ENCODE measurements around the gene CS.
"Not testable (repeated sequence)": the region's sequence is repeated elsewhere in the genome, so short reads cannot be mapped to it uniquely, and the experiment has no call there.

Gene CS

DNA sequence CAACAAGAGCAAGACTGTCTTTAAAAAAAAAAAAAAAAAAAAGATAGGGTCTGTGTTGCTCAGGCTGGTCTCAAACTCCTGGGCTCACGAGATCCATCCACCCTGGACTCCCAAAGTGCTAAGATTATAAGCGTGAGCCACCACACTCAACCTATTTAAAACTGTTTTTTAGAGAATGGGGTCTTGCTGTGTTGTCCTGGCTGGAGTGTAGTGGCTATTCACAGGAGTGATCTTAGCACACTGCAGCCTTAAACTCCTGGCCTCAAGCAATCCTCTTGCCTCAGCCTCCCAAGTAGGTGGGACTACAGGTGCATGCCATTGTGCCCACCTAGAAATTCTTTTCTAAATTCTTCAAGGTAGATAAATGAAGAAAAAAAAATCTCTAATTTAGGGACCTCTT lies 25.8 kb downstream of the CS start:
- no peak for DNase-seq

GRCh38 chr12:56272468-56272867 lies 27.7 kb downstream of the CS start:
- DNase-seq, result not testable (repeated sequence)

GRCh38 chr12:56271031-56271430 lies 29.1 kb downstream of the CS start:
- peak; percentile 33 for DNase-seq

DNA sequence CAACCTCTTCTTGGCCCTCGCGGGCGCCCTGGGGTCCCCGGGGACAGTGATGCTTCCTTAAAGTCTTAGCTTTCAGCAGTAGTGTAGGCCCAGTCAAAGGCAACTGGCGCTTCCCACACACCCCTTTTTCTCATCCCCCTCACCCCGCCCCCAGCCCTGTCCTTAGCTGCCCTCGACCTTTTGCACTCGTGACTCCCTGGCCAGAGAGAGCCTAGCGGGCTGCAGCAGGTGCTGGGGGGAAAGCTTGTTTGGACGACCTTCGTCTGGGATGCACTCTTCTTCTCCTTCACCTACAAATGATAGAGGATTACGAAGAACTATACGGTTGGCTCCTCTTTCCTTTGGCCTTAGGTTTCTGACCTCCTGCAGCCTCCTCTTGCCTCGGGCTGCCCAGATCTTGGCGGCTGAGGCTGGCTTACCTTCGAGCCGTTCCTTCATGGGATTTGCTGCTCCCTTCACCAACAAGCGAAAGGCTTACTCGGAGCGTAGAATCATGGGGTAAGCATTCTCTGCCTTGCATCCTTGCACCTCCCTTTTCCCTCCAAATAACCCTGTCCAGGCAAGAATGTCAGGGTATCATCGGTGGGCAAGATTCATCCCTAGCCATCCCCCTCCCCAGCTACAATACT lies 32.6 kb downstream of the CS start:
- DNase-seq, result no peak

DNA sequence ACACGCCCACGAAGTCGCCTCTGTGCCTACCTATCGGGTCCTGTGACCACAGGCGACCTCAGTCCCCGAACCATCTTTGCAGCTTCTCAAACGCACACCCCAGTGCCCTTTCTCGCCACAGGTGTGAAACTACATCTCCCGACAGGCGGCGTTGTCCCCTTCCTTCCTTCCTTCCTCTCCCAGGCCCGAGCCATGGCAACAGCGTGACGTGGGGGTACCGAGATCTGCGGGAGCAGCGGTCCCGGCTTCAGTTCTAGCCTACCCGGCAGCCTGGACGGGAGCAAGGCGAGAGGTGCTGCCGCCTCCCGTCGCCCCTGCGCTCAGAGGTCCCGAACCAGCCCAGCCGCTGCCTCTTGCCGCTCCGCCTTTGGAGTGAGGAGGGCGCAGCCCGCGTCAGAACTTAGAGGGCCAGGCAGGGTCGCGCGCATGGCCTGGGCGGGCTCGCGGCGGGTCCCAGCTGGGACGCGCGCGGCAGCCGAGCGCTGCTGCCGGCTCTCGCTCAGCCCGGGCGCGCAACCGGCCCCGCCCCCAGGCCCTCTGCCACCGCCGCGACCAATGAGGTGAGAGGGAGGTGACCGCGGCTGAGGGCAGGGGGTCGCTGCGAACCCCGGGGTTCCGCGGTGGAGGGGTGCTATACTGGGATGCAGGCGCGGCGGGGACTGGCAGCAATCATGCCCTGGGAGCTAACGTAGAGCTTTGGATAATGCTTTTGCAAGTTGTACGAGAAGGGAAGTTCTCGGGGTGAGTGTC lies 33.3 kb downstream of the CS start, which contains the start of gene COQ10A:
Gene COQ10A (plus strand): TSS at position 250 of the 750 bp plus-strand sequence. CDS start 177 bp downstream, at position 427.
- peak; percentile 87 for DNase-seq

- not testable (repeated sequence) for DNase-seq
Observed at GRCh38 chr12:56266068-56266692, 34.0 kb downstream of the CS start.

GRCh38 chr12:56262955-56263354 lies 37.2 kb downstream of the CS start:
- not testable (repeated sequence) for DNase-seq

DNA sequence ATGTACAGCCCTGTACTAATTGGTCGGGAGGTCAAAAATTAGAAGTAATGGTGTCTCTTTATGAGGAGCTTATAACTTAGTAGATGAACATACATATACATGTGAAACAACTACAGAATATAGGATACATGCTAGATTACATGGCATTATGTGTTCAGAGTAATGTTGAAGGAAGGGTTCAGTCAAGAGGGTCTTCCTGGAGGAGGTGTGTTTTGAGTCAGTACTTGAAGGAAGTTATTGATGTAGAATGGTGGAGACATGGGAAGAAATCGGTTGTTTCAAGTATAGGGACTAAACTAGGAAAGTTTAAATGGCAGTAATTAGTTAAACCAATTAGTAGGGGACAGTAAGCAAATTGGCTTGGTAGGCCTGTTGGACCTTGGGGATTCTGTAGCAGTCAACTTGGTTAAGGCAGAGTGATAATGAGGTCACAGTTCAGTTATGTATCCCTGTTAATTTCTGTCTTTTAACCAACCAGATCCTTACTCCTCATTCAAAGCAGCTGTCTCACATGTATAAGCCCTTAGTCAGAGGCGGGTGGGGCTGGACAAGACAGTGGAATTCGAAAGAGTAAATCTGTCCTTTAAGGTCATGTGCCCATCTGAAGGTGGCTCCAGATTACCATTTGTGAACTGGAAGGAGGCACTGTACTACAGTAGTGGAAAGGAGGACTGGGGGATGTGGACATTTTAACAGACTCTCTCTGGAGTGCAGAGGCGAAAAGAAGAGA lies 38.5 kb downstream of the CS start:
- DNase-seq, result peak; percentile 95

DNA sequence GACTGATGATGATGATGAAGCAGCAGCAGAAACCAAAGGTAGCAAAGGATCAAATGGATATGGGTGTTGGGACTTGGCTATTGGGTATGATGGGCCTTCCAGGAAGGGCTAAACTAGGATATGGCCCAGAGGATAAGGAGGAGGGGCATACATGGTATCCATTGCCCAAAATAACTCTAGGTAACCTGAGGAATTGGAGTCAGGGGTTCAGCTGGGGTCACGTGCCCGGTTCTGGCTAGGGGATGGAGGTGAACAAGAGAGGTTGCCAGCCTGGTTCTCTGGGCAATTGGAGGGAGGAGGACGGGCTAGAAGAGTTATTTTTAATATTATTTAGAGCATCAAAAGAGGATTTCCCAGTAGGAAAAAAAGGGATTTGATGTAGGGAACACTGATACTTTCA lies 39.2 kb downstream of the CS start:
- no peak for DNase-seq

GRCh38 chr12:56260380-56260779 lies 39.8 kb downstream of the CS start:
- DNase-seq, result no peak

DNA sequence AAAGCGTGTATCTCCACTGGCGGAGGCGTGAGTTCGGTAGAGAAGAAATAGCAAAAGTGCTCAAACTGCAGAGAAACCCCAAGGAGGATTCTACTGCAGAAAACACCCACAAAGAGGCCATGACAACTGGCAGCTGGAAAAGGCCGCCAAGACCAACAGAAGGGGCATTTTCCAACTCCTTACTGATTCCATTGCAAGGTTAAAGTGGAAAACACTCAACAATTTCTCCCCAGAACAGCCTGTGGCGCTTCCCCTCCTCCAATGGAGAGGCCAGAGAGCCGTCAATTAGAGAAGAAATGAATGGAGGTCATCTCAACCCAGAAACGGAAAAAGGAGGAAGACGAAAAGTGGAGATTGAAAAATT lies 41.3 kb downstream of the CS start:
- DNase-seq, result no peak

GRCh38 chr12:56258068-56258819 lies 41.9 kb downstream of the CS start, which contains the start of gene ANKRD52:
Gene ANKRD52, minus strand, starts transcription at chr12:56258384. Its CDS starts 115 bp downstream, at chr12:56258269.
- DNase-seq, result peak; percentile 82

DNA sequence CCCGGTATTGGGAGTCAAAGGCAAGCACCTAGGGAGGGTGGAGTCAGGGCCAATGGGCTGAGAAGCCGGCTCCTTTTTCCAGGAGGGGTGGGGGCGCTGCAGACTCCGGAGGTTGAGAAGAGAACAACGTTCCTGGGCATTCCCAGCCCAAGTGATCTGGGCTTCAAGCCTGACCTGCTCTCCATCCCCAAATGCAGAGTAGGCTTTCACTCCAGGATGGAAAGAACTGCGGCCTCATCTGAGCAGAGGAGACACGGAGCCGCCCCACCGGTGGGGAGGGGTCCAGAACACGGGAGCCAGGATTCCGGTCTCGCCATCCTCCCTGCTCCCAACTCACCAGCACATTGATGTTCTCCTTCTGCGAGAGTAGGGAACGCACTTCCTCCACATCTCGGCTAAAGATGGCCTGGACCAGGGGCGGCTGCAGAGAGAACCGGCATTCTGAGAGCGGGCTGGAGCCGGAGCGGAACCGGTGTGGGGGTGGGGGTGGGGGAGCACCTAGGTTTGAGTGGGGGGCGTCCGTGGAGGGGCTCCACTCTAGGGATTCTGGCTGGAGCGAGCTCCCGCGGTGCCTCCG lies 42.6 kb downstream of the CS start:
- peak; percentile 47 for DNase-seq

DNA sequence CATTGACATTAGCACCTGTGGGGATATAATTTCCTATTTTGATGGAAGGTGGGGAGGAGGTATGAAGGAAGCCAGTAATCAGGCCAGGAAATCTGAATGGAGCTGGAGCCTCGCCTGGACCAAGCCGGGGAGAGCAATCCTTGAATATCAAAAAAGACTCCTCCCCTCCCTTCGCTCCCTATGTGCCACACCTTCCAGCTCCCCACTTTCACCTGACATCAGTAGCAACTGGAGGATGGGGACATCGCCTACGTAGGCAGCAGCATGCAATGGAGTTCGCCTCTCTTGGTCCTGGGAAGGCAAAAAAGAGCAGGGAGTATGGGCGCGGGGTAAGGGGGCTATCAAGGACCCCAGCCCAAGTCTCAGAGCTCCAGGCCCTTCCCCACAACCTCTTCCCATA lies 43.1 kb downstream of the CS start:
- DNase-seq, result no peak

- DNase-seq, result peak; percentile 67
Observed at GRCh38 chr12:56256326-56256960, 43.7 kb downstream of the CS start.

GRCh38 chr12:56255671-56256070 lies 44.5 kb downstream of the CS start:
- DNase-seq, result no peak

- DNase-seq, result no peak
Observed at GRCh38 chr12:56253091-56253490, 47.0 kb downstream of the CS start.

- DNase-seq, result no peak
Observed at GRCh38 chr12:56252649-56253048, 47.5 kb downstream of the CS start.

- no peak for DNase-seq
Observed at GRCh38 chr12:56248711-56249110, 51.4 kb downstream of the CS start.

DNA sequence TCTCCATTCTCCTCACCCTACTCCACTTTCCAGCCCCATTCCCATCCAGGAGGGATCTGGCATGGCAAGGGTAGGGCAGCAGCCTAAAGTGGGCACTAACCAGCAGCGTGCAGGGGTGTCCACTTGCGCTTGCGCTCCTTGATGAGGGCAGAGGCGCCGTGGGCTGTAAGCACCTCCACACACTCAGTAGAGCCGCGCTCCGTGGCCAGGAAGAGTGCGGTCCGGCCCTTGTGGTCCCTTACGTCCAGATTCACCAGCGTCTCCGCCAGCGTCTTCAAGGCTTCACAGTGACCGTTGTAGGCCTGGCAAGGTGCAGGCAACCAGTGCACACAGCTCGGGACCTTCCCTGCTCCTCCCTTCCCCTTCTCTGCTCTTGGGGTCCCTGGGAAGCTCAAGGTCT lies 52.2 kb downstream of the CS start:
- no peak for DNase-seq

DNA sequence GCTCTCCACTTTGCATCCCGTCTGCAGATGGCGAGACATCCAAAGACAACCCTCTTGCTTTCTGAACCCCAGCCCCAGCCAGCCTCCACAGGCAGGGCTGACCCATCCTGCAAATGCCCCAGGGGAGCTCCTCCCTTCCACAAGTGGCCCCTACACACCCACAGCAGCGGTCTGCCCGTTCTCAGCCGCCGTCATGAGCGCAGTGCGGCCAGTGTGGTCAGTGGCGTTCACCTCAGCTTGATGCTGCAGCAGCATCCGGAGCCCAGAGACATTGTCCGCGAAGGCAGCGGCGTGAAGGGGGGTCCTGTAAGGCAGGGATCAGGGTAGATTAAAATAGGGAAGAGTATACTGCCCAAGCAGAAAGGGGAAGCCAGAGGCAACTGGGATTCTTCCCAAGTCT lies 55.6 kb downstream of the CS start:
- no peak for DNase-seq

All from fibroblast of skin of back (primary cell).